VCaP (cell line): ENCODE results near the gene NCKAP5.

Experiments
- H3K27ac ChIP-seq: fragments of 450-650 bp; 2 replicates; pipeline ENCODE4 v1.5.1; 2017
- CTCF ChIP-seq: fragments of 450-650 bp; conservative IDR thresholded peaks from 2 replicates; pipeline ENCODE4 v1.5.1; 2017; ENCODE audit warnings: mild to moderate bottlenecking, moderate library complexity

Gene NCKAP5

GRCh38 chr2:133107058-133107815 lies 461.0 kb downstream of the NCKAP5 start:
- no peak overlapping the region for H3K27ac ChIP-seq
- TF ChIP-seq CTCF: no peak

GRCh38 chr2:133104871-133105270 lies 463.4 kb downstream of the NCKAP5 start:
- no peak for TF ChIP-seq CTCF
- no peak overlapping the region for H3K27ac ChIP-seq

GRCh38 chr2:133098787-133099186 lies 469.5 kb downstream of the NCKAP5 start:
- H3K27ac ChIP-seq: no peak overlapping the region
- TF ChIP-seq CTCF: no peak

- no peak for TF ChIP-seq CTCF
- H3K27ac ChIP-seq: no peak overlapping the region
Measured at GRCh38 chr2:133097666-133098065, 470.6 kb downstream of the NCKAP5 start.

- TF ChIP-seq CTCF: no peak
- H3K27ac ChIP-seq: no peak overlapping the region
Measured at GRCh38 chr2:133092571-133092970, 475.7 kb downstream of the NCKAP5 start.

GRCh38 chr2:133090358-133090757 lies 477.9 kb downstream of the NCKAP5 start:
- no peak for TF ChIP-seq CTCF
- H3K27ac ChIP-seq: no peak overlapping the region

- no peak for TF ChIP-seq CTCF
- H3K27ac ChIP-seq: no peak overlapping the region
Measured at GRCh38 chr2:133086176-133086575, 482.1 kb downstream of the NCKAP5 start.
